Left ventricle myocardium inferior (tissue), 1 donor: ENCODE data around the gene MACROD2. TPM values are rescaled to one million over a fixed set of nuclear protein-coding genes. Genes with fewer than 3 reads are reported as not detected.

ENCODE experiments used
- DNase-seq: peaks from one replicate; pipeline ENCODE4 v3.0.0-alpha.2; 2020
- H3K27ac ChIP-seq: fragments of 200-600 bp; replicated peaks from 2 replicates; pipeline ENCODE4 v1.8.0; 2021
- H3K27me3 ChIP-seq: fragments of 200-600 bp; 2 replicates; pipeline ENCODE4 v1.8.0; 2021; ENCODE audit warnings: low read depth
- H3K36me3 ChIP-seq: fragments of 200-600 bp; 2 replicates; pipeline ENCODE4 v1.8.0; 2021
- H3K4me1 ChIP-seq: fragments of 200-600 bp; 2 replicates; pipeline ENCODE4 v1.8.0; 2021
- H3K4me3 ChIP-seq: fragments of 200-600 bp; 2 replicates; pipeline ENCODE4 v1.8.0; 2021; ENCODE audit warnings: mild to moderate bottlenecking, moderate library complexity
- H3K9me3 ChIP-seq: fragments of 200-600 bp; replicated peaks from 2 replicates; pipeline ENCODE4 v1.8.0; 2021
- intact Hi-C: fragments of 100-400 bp; cut with micrococcal nuclease; formaldehyde crosslinking; loops from one replicate; pipeline ENCODE4 v1.11.0; 2022
- total RNA-seq: library from RNA; stranded (reverse); fragmentation: NEBNext Ultra II Directional; extraction: Animal tissue kit (Norgen Biotek cat#: 25700); gene quantifications from one replicate; pipeline ENCODE4 v1.2.1, GENCODE V29; 2021
- TF ChIP-seq, protein P1 (sequence below): fragments of 200-600 bp; IDR thresholded peaks from 2 replicates; pipeline ENCODE4 v1.8.0; 2021; ENCODE audit warnings: antibody characterized with exemption, mild to moderate bottlenecking, borderline replicate concordance
- donor health status: DM: no; HTN: yes; CAD: no; lungs with severe emphysema.

Gene MACROD2
- total RNA-seq, 1 donor from 2014 or later = 3.6 TPM

- no peak for DNase-seq
- Histone ChIP-seq H3K27ac (no peak overlapping the region), H3K4me3 (no peak overlapping the region), H3K36me3 (no peaks in the 10 kb centered on the region), H3K9me3 (no peaks in the 10 kb centered on the region), H3K27me3 (no peaks in the 10 kb centered on the region), H3K4me1 (no peaks in the 10 kb centered on the region)
- intact Hi-C loops = no loop called here
- TF ChIP-seq, protein P1, sequence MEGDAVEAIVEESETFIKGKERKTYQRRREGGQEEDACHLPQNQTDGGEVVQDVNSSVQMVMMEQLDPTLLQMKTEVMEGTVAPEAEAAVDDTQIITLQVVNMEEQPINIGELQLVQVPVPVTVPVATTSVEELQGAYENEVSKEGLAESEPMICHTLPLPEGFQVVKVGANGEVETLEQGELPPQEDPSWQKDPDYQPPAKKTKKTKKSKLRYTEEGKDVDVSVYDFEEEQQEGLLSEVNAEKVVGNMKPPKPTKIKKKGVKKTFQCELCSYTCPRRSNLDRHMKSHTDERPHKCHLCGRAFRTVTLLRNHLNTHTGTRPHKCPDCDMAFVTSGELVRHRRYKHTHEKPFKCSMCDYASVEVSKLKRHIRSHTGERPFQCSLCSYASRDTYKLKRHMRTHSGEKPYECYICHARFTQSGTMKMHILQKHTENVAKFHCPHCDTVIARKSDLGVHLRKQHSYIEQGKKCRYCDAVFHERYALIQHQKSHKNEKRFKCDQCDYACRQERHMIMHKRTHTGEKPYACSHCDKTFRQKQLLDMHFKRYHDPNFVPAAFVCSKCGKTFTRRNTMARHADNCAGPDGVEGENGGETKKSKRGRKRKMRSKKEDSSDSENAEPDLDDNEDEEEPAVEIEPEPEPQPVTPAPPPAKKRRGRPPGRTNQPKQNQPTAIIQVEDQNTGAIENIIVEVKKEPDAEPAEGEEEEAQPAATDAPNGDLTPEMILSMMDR = no peak
Measured at GRCh38 chr20:15634102-15634501, 1638.8 kb downstream of the MACROD2 start.

- Histone ChIP-seq H3K4me1 (no peaks in the 10 kb centered on the region), H3K36me3 (no peaks in the 10 kb centered on the region), H3K9me3 (no peaks in the 10 kb centered on the region), H3K4me3 (no peak overlapping the region), H3K27me3 (no peaks in the 10 kb centered on the region), H3K27ac (no peak overlapping the region)
- TF ChIP-seq, protein P1 = no peak
- intact Hi-C loops = no loop called here
- DNase-seq = no peak
Measured at GRCh38 chr20:15637546-15637945, 1642.2 kb downstream of the MACROD2 start.

DNA sequence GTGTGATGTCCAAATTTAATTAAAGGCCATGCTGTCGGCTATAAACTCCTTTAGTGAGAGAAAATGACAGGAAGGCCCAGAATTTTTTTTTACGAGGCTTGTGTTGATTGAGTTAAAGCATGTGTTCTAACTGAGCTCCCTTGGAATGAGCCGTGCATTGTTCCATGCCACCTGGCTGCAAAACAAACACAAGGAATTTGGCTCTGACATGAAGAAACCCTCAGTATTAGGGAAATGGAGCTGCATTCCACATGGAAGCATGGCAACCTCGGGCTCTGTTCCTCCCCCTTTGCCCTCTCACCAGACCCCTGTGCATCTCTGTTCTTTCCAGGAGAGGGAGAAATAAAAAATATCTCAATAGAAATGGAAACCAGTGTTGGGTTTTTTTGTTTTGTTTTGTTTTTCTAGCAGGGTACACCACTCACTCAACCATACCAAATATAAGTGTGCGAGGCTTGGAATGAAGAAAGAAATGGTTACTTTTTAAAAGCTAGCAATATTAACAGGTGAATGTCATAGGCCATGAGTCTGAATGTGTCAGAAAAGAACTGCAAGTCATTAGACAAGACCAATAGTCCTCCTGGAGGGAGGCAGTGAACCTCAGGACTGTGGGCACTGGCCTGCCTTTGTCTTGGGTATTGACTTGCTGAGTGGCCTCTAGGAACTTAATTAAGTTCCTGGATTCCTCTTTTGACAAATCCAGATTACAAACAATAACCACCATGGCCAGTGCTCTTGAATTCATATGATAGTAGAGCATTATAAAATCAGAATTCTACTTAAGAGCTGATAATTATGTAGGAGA is 1642.8 kb downstream of the MACROD2 start:
- H3K27me3 ChIP-seq = no peaks in the 10 kb centered on the region
- TF ChIP-seq, protein P1 = no peak
- no peaks in the 10 kb centered on the region for H3K4me1 ChIP-seq
- no peak overlapping the region for H3K27ac ChIP-seq
- H3K4me3 ChIP-seq = no peak overlapping the region
- no peaks in the 10 kb centered on the region for H3K36me3 ChIP-seq
- intact Hi-C loops = no loop called here
- DNase-seq = no peak
- H3K9me3 ChIP-seq = no peaks in the 10 kb centered on the region

DNA sequence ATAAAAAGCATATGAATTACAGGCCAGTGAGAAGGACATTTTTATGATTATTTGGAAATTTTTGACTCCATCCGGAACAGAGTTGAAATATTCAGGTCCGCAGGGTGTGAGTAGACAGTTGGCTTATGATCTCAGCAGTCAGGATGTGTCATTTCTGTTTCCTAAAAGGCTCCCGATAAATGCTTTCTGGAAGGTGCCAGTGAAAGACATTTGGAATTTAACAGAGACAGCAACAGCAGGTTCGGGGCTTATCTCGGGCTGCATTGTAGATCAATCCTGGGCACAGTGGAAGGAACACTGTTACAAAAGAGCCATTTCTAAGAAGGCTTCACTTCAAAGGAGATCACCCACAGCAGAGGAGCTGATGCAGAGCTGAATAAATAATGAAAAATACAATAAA is 1643.5 kb downstream of the MACROD2 start:
- TF ChIP-seq, protein P1 = no peak
- Histone ChIP-seq H3K4me1 (no peaks in the 10 kb centered on the region), H3K9me3 (no peaks in the 10 kb centered on the region), H3K36me3 (no peaks in the 10 kb centered on the region), H3K27ac (no peak overlapping the region), H3K4me3 (no peak overlapping the region), H3K27me3 (no peaks in the 10 kb centered on the region)
- no peak for DNase-seq
- intact Hi-C loops = no loop called here

DNA sequence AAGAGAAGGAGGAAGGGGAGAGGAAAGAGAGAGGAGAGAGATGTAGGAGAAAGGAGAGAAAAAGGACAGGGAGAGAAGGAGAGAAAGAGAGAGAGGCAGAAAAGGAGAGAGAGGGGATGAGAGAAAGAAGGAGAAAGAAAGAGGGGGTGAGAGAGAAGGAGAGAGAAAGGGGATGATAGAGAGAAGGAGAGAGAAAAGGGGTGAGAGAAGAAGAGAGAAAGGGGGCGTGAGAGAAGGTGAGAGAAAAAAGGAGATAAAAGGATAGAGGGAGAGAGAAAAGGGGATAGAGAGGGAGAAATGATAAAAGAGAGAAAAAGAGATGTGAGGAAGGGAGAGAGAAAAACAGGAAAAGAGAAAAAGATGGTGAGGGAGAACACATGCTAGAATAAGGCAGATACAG is 1644.5 kb downstream of the MACROD2 start:
- no peaks in the 10 kb centered on the region for H3K36me3 ChIP-seq
- no peaks in the 10 kb centered on the region for H3K27me3 ChIP-seq
- H3K27ac ChIP-seq = no peak overlapping the region
- H3K9me3 ChIP-seq = no peaks in the 10 kb centered on the region
- intact Hi-C loops = no loop called here
- H3K4me1 ChIP-seq = no peaks in the 10 kb centered on the region
- H3K4me3 ChIP-seq = no peak overlapping the region
- TF ChIP-seq, protein P1 = no peak
- no peak for DNase-seq
